Measurements from ENCODE around the gene CTNNA3. TPM values are rescaled to one million over a fixed set of nuclear protein-coding genes. Genes with fewer than 3 reads are reported as not detected.

Gene CTNNA3
- total RNA-seq, 2 donors from 2014 or later: 0.37 to 1.1 TPM

DNA sequence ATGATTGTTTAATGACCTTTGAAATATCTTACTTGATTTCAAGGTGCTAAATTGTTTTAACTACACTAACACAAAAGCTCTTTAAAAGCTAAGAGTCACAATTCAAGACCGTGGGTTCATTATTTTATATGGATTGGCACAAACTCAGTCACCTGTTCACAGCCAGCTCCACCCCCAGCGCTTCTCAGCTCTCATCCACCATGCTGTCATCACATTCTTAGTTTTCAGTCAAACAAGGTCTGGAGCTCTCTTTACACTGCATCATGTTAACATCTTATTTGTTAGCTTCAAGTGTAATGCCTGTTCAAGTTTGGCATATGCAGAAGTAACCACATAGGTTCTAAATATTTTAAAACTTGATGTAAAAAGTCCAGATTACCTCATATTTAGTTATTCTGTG lies 951.1 kb downstream of the CTNNA3 start:
- Histone ChIP-seq H3K4me1 (no peaks in the 10 kb centered on the region), H3K9me3 (no peaks in the 10 kb centered on the region), H3K27me3 (no peaks in the 10 kb centered on the region), H3K9ac (ENCODE audit: low read depth in 2 of 2, low read length in 2 of 2) (no peak overlapping the region), H3K36me3 (no peaks in the 10 kb centered on the region), H3K4me3 (no peak overlapping the region), H3K27ac (no peak overlapping the region)
- no peak for DNase-seq
- intact Hi-C loops (cut with DNase I): no loop called here
- TF ChIP-seq, protein P1, sequence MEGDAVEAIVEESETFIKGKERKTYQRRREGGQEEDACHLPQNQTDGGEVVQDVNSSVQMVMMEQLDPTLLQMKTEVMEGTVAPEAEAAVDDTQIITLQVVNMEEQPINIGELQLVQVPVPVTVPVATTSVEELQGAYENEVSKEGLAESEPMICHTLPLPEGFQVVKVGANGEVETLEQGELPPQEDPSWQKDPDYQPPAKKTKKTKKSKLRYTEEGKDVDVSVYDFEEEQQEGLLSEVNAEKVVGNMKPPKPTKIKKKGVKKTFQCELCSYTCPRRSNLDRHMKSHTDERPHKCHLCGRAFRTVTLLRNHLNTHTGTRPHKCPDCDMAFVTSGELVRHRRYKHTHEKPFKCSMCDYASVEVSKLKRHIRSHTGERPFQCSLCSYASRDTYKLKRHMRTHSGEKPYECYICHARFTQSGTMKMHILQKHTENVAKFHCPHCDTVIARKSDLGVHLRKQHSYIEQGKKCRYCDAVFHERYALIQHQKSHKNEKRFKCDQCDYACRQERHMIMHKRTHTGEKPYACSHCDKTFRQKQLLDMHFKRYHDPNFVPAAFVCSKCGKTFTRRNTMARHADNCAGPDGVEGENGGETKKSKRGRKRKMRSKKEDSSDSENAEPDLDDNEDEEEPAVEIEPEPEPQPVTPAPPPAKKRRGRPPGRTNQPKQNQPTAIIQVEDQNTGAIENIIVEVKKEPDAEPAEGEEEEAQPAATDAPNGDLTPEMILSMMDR (IDR thresholded peaks at IDR 0.05): no peak

DNA sequence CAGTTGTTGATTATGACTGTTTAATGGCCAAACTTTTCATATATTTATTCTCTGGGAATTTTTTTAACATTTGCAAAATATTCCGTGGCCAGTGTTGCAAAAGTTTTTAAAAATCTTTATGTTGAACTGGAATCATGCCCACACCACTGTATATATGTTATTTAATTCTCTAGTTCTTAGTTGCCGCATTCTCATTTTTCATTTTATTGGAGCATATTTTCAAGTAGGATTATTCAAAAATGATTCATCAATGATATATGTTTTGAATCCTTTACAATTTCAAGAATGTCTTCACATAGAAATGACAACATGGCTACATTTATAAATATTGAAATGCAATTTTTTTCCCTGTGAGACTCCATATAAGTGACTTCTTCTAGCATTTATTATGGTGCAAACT lies 958.8 kb downstream of the CTNNA3 start:
- intact Hi-C loops (cut with DNase I): no loop called here
- Histone ChIP-seq H3K9ac (ENCODE audit: low read depth in 2 of 2, low read length in 2 of 2) (no peak overlapping the region), H3K36me3 (no peaks in the 10 kb centered on the region), H3K27me3 (no peaks in the 10 kb centered on the region), H3K27ac (no peak overlapping the region), H3K9me3 (no peaks in the 10 kb centered on the region), H3K4me3 (no peak overlapping the region), H3K4me1 (no peaks in the 10 kb centered on the region)
- no peak for DNase-seq
- TF ChIP-seq, protein P1 (IDR thresholded peaks at IDR 0.05): no peak

DNA sequence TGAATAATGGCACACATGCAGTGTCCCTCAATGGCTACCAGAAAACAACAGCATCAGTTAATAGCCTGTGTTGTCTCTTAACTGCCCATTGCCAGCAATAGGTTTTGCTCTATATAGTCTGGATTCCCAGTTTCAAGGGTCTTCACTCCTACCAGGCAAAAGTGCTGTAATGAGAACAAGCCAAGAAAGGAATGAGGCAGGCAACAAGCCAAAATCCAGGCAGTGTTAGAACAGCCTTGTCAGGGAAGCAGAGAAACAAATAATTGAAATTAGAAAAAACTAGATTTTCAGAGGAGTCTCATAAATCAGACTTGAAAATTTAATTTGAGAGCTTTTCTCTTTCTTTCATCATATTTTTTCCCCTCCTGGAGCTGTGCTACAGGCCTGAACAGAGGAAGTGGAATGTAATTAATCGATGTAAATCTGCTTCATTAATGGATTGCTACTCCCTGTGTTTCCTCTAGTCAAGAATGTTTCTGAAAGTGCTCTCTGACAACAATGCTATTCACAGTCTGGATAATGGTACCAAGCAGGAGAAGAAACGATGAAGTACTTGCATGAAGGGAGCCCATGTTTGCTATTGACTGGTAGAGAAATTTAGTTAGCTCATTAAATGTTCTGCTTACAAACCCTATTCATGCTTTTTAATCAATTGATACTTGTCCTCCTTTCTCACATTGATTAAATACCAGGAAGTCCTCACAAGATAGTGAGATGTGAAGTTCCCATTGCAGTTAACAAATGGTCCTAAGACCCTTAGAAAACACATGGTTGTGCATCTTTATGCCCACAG lies 972.2 kb downstream of the CTNNA3 start:
- Histone ChIP-seq H3K4me1 (no peaks in the 10 kb centered on the region), H3K36me3 (no peaks in the 10 kb centered on the region), H3K27me3 (no peaks in the 10 kb centered on the region), H3K9ac (ENCODE audit: low read depth in 2 of 2, low read length in 2 of 2) (no peak overlapping the region), H3K4me3 (no peak overlapping the region), H3K9me3 (no peaks in the 10 kb centered on the region), H3K27ac (no peak overlapping the region)
- intact Hi-C loops (cut with DNase I): no loop called here
- TF ChIP-seq, protein P1 (IDR thresholded peaks at IDR 0.05): no peak
- no peak for DNase-seq

DNA sequence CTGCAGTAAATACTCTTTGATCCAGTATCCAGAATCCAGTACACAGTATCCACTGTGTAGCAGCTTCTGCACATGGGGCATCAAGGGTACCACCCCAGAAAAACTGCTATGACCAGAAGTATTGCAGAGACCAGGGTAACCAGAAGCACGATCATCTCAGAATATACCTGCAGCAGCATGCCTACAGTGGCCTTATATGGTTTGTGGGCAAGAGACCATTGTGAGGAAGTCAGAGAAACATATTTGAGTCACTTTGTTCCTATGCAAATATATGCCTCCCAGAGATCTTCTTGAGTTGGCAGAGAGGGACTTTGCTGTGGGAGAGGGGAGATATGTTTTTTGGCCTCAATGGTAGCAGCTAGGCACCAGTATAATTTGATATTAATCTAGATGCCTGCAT lies 976.5 kb downstream of the CTNNA3 start:
- Histone ChIP-seq H3K9ac (ENCODE audit: low read depth in 2 of 2, low read length in 2 of 2) (no peak overlapping the region), H3K9me3 (no peaks in the 10 kb centered on the region), H3K4me1 (peaks cover 5% of the 10 kb centered on the region), H3K4me3 (no peak overlapping the region), H3K36me3 (no peaks in the 10 kb centered on the region), H3K27ac (no peak overlapping the region), H3K27me3 (no peaks in the 10 kb centered on the region)
- DNase-seq: no peak
- TF ChIP-seq, protein P1 (IDR thresholded peaks at IDR 0.05): no peak
- intact Hi-C loops (cut with DNase I): no loop called here

DNA sequence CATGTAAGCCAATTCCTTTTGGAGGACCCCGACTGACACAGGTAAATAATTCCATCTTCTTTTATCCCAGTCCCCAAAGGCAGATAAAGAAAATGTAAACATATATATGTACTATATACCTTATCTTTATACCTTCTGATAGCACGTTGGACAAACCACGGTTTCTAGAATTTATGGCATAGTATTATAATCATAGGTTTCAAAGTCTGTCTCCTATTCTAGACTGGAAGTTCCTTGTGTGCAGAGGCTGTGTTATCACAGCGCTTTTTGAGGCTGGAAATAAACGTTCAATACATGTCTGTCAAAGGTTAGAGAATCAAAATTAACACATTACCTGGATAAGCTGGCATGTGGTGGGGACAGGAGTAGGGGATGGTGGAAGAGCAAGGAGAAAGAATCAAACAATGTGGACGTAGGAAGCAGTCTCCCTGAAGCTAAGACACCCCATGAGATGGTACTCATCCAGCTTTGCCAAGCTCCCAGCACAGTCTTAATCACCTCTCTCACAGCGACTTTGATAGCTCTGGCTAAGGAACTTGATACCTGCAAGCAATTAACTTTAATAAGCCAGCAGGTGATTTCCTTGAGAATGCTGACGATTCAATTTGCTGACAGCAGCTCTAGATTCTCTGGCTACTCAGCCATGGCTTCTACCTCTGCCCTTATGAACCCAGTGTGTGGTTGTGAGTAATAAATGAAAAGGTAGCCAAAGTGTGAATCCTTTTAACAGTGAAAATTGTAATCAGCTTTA lies 978.6 kb downstream of the CTNNA3 start:
- peak overlapping the region; percentile 86 for H3K27ac ChIP-seq
- DNase-seq: peak; percentile 47
- H3K9me3 ChIP-seq: no peaks in the 10 kb centered on the region
- peaks cover 5% of the 10 kb centered on the region for H3K4me1 ChIP-seq
- H3K4me3 ChIP-seq: no peak overlapping the region
- H3K27me3 ChIP-seq: no peaks in the 10 kb centered on the region
- intact Hi-C loops (cut with DNase I): no loop called here
- H3K36me3 ChIP-seq: no peaks in the 10 kb centered on the region
- H3K9ac ChIP-seq (ENCODE audit: low read depth in 2 of 2, low read length in 2 of 2): no peak overlapping the region
- TF ChIP-seq, protein P1 (IDR thresholded peaks at IDR 0.05): no peak

Measured in colonic mucosa (tissue), 4 donors.